SH-SY5Y (cell line): ENCODE data around the gene TKTL1.

Source experiments
- GATA2 ChIP-seq: IDR thresholded peaks from 2 replicates; pipeline ENCODE4 v1.6.1; 2011; ENCODE audit warnings: mild to moderate bottlenecking, low read depth, low read length
- GATA3 ChIP-seq: IDR thresholded peaks from 2 replicates; pipeline ENCODE4 v1.6.1; 2011; ENCODE audit warnings: low read depth, mild to moderate bottlenecking, low read length, moderate library complexity

DNA sequence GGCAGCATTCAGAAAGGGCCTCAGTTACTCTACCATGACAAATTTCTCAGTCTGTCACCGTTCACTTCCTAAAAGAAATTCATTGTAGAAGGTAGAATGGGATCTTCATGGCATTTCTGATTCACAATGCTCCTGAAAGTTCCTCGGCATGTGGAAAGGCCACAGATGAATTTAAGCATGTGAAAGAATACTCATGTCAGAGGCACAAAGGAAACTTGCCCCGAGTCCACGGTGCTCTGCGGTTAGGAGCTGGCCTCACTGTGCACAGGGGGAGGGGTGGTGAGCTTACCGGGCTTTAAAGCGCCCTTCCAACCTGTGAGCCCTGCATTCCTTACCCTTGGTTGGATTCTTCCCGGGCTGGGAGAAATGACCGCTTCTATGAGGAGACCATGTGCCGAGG lies 9.3 kb downstream of the TKTL1 start:
- TF ChIP-seq GATA3: no peak
- no peak for TF ChIP-seq GATA2
